ENCODE results near the gene RBFOX2. TPM values are rescaled to one million over a fixed set of nuclear protein-coding genes. Genes with fewer than 3 reads are reported as not detected.

The RBFOX2 gene
- total and polyA plus RNA-seq, 2 experiments from 2014 or later, result 88.8 to 131 TPM

- ATAC-seq, result no peak
- no peaks in the 10 kb centered on the region; the same call in 1 of the 3 replicates for H3K9me3 Mint-ChIP-seq
- H3K36me3 Mint-ChIP-seq (ENCODE audit: low read depth), result no peaks in the 10 kb centered on the region
- no peak overlapping the region for H3K27ac Mint-ChIP-seq
- no peak overlapping the region for H3K4me3 Mint-ChIP-seq
- no peaks in the 10 kb centered on the region for H4K20me1 ChIP-seq (replicated peaks; ENCODE audit: insufficient read depth)
- H2AFZ ChIP-seq, result no peak overlapping the region
- no peaks in the 10 kb centered on the region for H3F3A ChIP-seq (replicated peaks; ENCODE audit: low read depth)
- no peak overlapping the region for H3K27ac ChIP-seq (ENCODE audit: low read depth)
- no peaks in the 10 kb centered on the region for H3K4me1 Mint-ChIP-seq
- no peaks in the 10 kb centered on the region for H3K27me3 ChIP-seq (ENCODE audit: insufficient read depth)
- no peak overlapping the region for H3K4me2 ChIP-seq
- H3K27me3 Mint-ChIP-seq (ENCODE audit: insufficient read depth, low read depth, poor library complexity), result no peaks in the 10 kb centered on the region
- H3K4me1 ChIP-seq (ENCODE audit: insufficient read depth), result no peaks in the 10 kb centered on the region
- H3K79me2 ChIP-seq (replicated peaks; ENCODE audit: insufficient read depth), result no peaks in the 10 kb centered on the region
- no peak for DNase-seq (ENCODE audit: low spot score)
- no peak overlapping the region for H3K4me3 ChIP-seq
- H3K36me3 ChIP-seq (ENCODE audit: insufficient read depth), result no peaks in the 10 kb centered on the region
- no peak for TF ChIP-seq STAT1 (IDR thresholded peaks at IDR 0.05; ENCODE audit: unreplicated experiment)
- no peak for TF ChIP-seq CTCF (conservative IDR thresholded peaks at IDR 0.05; ENCODE audit: low read depth in 2 of 2)
- no peak for TF ChIP-seq REST (IDR thresholded peaks at IDR 0.05; ENCODE audit: unreplicated experiment)
- no peak for TF ChIP-seq NANOG (IDR thresholded peaks at IDR 0.05; ENCODE audit: borderline replicate concordance)
- TF ChIP-seq CREB1 (CRISPR knock-in tag; IDR thresholded peaks at IDR 0.05; ENCODE audit: low read depth), result no peak
- no peak for TF ChIP-seq ZNF462 (CRISPR knock-in tag; IDR thresholded peaks at IDR 0.05)
- TF ChIP-seq ETS1 (IDR thresholded peaks at IDR 0.05), result no peak
- no peak for TF ChIP-seq EZH2phosphoT487 (IDR thresholded peaks at IDR 0.05; ENCODE audit: unreplicated experiment)
- TF ChIP-seq EZH2 (IDR thresholded peaks at IDR 0.05; ENCODE audit: low read depth, unreplicated experiment), result no peak
- no peak for TF ChIP-seq ZNF114 (CRISPR knock-in tag; IDR thresholded peaks at IDR 0.05)
- no peaks in the 10 kb centered on the region for H3K9me2 ChIP-seq (ENCODE audit: insufficient read depth)
Measured at GRCh38 chr22:36077271-36077670, 48.6 kb upstream of the RBFOX2 start.

Measured in GM23338 (cell line).